Measurements from ENCODE around the gene SORCS3.

- TF ChIP-seq CTCF (conservative IDR thresholded peaks at IDR 0.05; ENCODE audit: low read length): no peak
- no peak for TF ChIP-seq EZH2phosphoT487 (IDR thresholded peaks at IDR 0.05; ENCODE audit: borderline replicate concordance)
These were observed 201.6 kb downstream of the SORCS3 start for GRCh38 chr10:104842704-104843103.

Measured in Loucy (cell line).